Activated naive CD4-positive, alpha-beta T cell treated with anti-CD3 and anti-CD28 coated beads, Interleukin-2, amount 10 ng/mL, durations not matched to agents 7 days and 5 days (primary cell): ENCODE measurements around the gene XPR1.

Source experiments
- CTCF ChIA-PET: fragments of 350-600 bp; sonication (Branson Sonifier 250); formaldehyde crosslinking; loops from one replicate; lab custom pipeline; 2021; ENCODE audit warnings: antibody characterized with exemption; lab: Charles Lee
- DNase-seq: peaks from one replicate; pipeline ENCODE4 v3.0.0-alpha.2; 2020
- H3K27ac Mint-ChIP-seq: one replicate; pipeline ENCODE4 v1.8.0; 2021; ENCODE audit warnings: mild to moderate bottlenecking, moderate library complexity, mixed read lengths
- H3K27me3 Mint-ChIP-seq: one replicate; pipeline ENCODE4 v1.8.0; 2021; ENCODE audit warnings: mild to moderate bottlenecking, mixed read lengths
- H3K36me3 Mint-ChIP-seq: one replicate; pipeline ENCODE4 v1.8.0; 2021; ENCODE audit warnings: mixed read lengths
- H3K4me1 Mint-ChIP-seq: one replicate; pipeline ENCODE4 v1.8.0; 2021; ENCODE audit warnings: mixed read lengths
- H3K4me3 Mint-ChIP-seq: one replicate; pipeline ENCODE4 v1.8.0; 2021; ENCODE audit warnings: mild to moderate bottlenecking, moderate library complexity, mixed read lengths
- H3K9me3 Mint-ChIP-seq: one replicate; pipeline ENCODE4 v1.8.0; 2021; ENCODE audit warnings: mixed read lengths

XPR1 gene

DNA sequence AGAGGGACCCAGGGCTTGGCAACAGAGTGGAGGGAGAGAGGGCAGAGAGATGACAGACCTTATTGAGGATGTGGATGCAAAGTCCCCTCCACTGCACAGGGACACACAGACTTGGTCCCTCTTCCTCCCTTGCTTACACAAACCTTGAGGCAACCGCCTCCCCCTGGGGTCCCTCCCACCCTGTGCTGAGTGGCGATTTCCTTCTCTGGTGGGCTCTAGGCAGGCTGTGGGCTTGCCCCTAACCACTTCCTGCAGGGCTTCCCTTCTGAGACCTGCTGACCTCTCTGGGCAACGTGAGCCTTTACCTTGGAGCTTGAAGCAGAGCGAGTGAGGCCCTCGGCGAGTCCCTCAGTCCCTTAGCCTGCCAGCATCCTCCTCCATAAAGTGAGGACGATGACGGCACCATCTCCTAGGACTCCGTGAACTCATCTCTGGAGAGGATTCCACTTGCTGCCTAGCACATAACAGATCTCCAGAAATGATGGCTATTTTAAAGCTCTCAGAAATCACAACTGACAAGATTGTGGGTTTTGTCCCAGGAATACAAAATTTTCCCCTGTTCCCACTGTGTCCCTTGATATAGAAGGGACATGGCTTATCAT, 305.9 kb downstream of the XPR1 start:
- Mint-ChIP-seq H3K9me3 (no peaks in the 10 kb centered on the region), H3K27me3 (peaks cover 34% of the 10 kb centered on the region), H3K27ac (no peak overlapping the region), H3K4me3 (no peak overlapping the region), H3K36me3 (no peaks in the 10 kb centered on the region), H3K4me1 (peaks cover 10% of the 10 kb centered on the region)
- CTCF ChIA-PET: interaction anchor here (0.6 kb wide), 1 partner anchor 961 kb away, joined by 3 read pairs; no protein-coding TSS in a partner anchor
- DNase-seq: no peak

DNA sequence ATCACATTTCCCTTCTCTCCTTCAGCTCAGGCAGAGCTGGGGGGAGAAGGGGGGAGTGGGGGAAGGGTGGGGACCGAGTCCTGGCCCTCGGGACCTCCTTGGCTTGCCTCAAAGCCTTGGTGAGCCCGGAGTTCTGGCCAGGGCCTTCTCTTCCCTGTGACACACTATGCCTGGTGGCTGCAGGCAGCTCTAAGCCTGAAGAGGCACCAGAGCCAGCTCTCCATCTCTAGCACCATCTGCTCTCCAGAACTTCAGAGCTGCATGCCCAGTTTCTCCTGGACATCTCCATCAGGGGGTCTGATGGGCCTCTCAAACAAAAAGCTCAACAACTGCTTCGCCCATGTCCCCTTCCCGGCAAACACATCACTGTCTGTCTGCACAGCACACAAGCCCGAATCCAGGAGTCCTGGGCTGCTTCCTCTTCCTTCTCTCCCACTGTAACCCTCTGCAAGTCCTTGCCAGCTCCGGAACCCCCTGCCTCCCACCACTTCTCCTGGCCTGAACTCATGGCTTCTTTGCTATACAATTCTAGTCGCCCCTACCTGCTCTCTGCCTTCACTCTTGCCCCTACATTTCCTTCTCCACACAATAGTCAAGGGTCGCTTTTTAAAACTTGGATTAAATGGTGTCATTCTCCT, 307.4 kb downstream of the XPR1 start:
- no peak for DNase-seq
- Mint-ChIP-seq H3K4me3 (no peak overlapping the region), H3K27ac (no peak overlapping the region), H3K9me3 (no peaks in the 10 kb centered on the region), H3K36me3 (no peaks in the 10 kb centered on the region), H3K27me3 (peaks cover 34% of the 10 kb centered on the region), H3K4me1 (peaks cover 10% of the 10 kb centered on the region)
- CTCF ChIA-PET: interaction anchor here (0.7 kb wide), 1 partner anchor 17 kb away, joined by 3 read pairs; no protein-coding TSS in a partner anchor

DNA sequence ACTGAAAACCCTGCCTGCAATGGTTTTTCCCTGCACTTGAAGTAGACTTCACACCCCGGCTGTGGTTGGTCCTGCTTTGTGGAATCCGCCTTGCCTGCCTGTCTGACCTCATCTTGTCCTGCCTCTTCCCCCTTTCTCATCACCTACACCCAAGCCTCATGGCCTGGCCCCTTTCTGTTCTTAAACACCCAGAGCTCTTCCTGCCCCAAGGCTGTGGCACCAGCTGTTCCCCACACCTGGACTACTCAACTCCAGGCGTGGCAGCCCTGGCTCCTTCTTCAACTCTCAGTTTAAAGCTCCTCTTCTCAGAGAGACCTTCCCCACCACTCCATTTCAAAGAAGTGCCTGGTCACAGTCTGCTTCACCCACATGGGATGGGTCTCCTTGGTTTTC, 307.9 kb downstream of the XPR1 start:
- Mint-ChIP-seq H3K4me3 (no peak overlapping the region), H3K4me1 (peaks cover 7% of the 10 kb centered on the region), H3K9me3 (no peaks in the 10 kb centered on the region), H3K36me3 (no peaks in the 10 kb centered on the region), H3K27ac (no peak overlapping the region), H3K27me3 (peaks cover 34% of the 10 kb centered on the region)
- no peak for DNase-seq
- CTCF ChIA-PET: interaction anchor here (0.7 to 1.1 kb wide), 2 partner anchors 15 to 17 kb away, joined by 3 to 4 read pairs; no protein-coding TSS in a partner anchor
